ENCODE results near the gene TSEN34. TPM values are rescaled to one million over a fixed set of nuclear protein-coding genes. Genes with fewer than 3 reads are reported as not detected.
A peak's percentile ranks its signal among the peaks of the same experiment; 100 is the strongest.

TSEN34 gene
- total RNA-seq, 4 donors from 2014 or later: 40.9 to 48.9 (median 43.9) TPM

- no peaks in the 10 kb centered on the region for H3K9me3 ChIP-seq
- peaks cover 16 to 17% (median 17%) of the 10 kb centered on the region in 3 donors for H3K27me3 ChIP-seq
- no peak overlapping the region for H3K27ac ChIP-seq
- H3K4me1 ChIP-seq: peaks cover 23 to 39% of the 10 kb centered on the region in 2 donors
- intact Hi-C loops (cut with DNase I; ENCODE audit: low total_unique reads) (loop anchor here (5.0 to 10.0 kb wide), 2 partner anchors 39 to 302 kb away; partner anchors contain the start of genes LENG9 and RPS9), in situ Hi-C loops (cut with MboI; ENCODE audit: low sequenced_read_pairs in 4 of 4) (loop anchor here in 1 of 4 donors (5.0 kb wide), 1 partner anchor 69 kb away; no protein-coding TSS in a partner anchor)
- H3K36me3 ChIP-seq: peaks cover 0 to 4% of the 10 kb centered on the region in 2 donors
- DNase-seq (no peak), ATAC-seq (no peak)
- H3K4me3 ChIP-seq: peak overlapping the region in 2 of 4 donors; percentile 46 to 57
- TF ChIP-seq CTCF (IDR thresholded peaks at IDR 0.05 in 4 of 5, conservative IDR thresholded peaks at IDR 0.05 in 1 of 5) (no peak), POLR2A (IDR thresholded peaks at IDR 0.05) (no peak)
Observed at GRCh38 chr19:54162884-54163283, 28.2 kb upstream of the TSEN34 start.

GRCh38 chr19:54164369-54165068 lies 26.6 kb upstream of the TSEN34 start:
- Histone ChIP-seq H3K27ac (no peak overlapping the region), H3K9me3 (no peaks in the 10 kb centered on the region), H3K27me3 (peaks cover 16 to 17% (median 17%) of the 10 kb centered on the region in 3 donors), H3K4me1 (peaks cover 15 to 31% of the 10 kb centered on the region in 2 donors), H3K36me3 (no peaks in the 10 kb centered on the region), H3K4me3 (no peak overlapping the region)
- intact Hi-C loops (cut with DNase I; ENCODE audit: low total_unique reads): loop anchor here (5.0 to 10.0 kb wide), 3 partner anchors 38 to 300 kb away; partner anchors contain the start of genes LENG9 and RPS9
- no peak for TF ChIP-seq CTCF (IDR thresholded peaks at IDR 0.05 in 4 of 5, conservative IDR thresholded peaks at IDR 0.05 in 1 of 5)
- TF ChIP-seq POLR2A (IDR thresholded peaks at IDR 0.05): no peak
- ATAC-seq (no peak), DNase-seq (no peak)
- in situ Hi-C loops (cut with MboI; ENCODE audit: low sequenced_read_pairs in 4 of 4): loop anchor here in 3 of 4 donors (5.0 kb wide), 1 partner anchor 68 kb away; no protein-coding TSS in a partner anchor

GRCh38 chr19:54165222-54165621 lies 25.9 kb upstream of the TSEN34 start:
- no peaks in the 10 kb centered on the region for H3K9me3 ChIP-seq
- H3K36me3 ChIP-seq: no peaks in the 10 kb centered on the region
- H3K27me3 ChIP-seq: peaks cover 16 to 17% (median 17%) of the 10 kb centered on the region in 3 donors
- in situ Hi-C loops (cut with MboI; ENCODE audit: low sequenced_read_pairs in 4 of 4): loop anchor here in 2 of 4 donors (5.0 kb wide), 1 partner anchor 67 kb away; no protein-coding TSS in a partner anchor
- intact Hi-C loops (cut with DNase I; ENCODE audit: low total_unique reads): loop anchor here (5.0 to 10.0 kb wide), 2 partner anchors 227 to 300 kb away; partner anchors contain the start of gene LENG9
- no peak overlapping the region for H3K4me3 ChIP-seq
- TF ChIP-seq POLR2A (IDR thresholded peaks at IDR 0.05): no peak
- no peak for TF ChIP-seq CTCF (IDR thresholded peaks at IDR 0.05 in 4 of 5, conservative IDR thresholded peaks at IDR 0.05 in 1 of 5)
- peaks cover 13 to 28% of the 10 kb centered on the region in 2 donors for H3K4me1 ChIP-seq
- DNase-seq (no peak), ATAC-seq (no peak)
- no peak overlapping the region for H3K27ac ChIP-seq

GRCh38 chr19:54168174-54168917 lies 22.8 kb upstream of the TSEN34 start:
- in situ Hi-C loops (cut with MboI; ENCODE audit: low sequenced_read_pairs in 4 of 4) (loop anchor here in 2 of 4 donors (5.0 kb wide), 1 partner anchor 64 kb away; no protein-coding TSS in a partner anchor), intact Hi-C loops (cut with DNase I; ENCODE audit: low total_unique reads) (loop anchor here (1.0 to 10.0 kb wide), 3 partner anchors 63 to 296 kb away; partner anchors contain the start of gene LENG9)
- H3K36me3 ChIP-seq: no peaks in the 10 kb centered on the region
- H3K27ac ChIP-seq: no peak overlapping the region
- peaks cover 0 to 7% of the 10 kb centered on the region in 2 donors for H3K4me1 ChIP-seq
- no peak overlapping the region for H3K4me3 ChIP-seq
- no peaks in the 10 kb centered on the region for H3K9me3 ChIP-seq
- DNase-seq: peak; percentile 65 to 81
- H3K27me3 ChIP-seq: peaks cover 20 to 27% (median 23%) of the 10 kb centered on the region in 3 donors
- TF ChIP-seq CTCF (IDR thresholded peaks at IDR 0.05 in 4 of 5, conservative IDR thresholded peaks at IDR 0.05 in 1 of 5) (peak; percentile 69 to 88 (median 86)), POLR2A (IDR thresholded peaks at IDR 0.05) (no peak)
- ATAC-seq: peak; percentile 85 to 95
